ENCODE data around the gene GMDS.

GMDS gene

GRCh38 chr6:2237001-2237400, 8.4 kb downstream of the GMDS start:
- Histone ChIP-seq H3K27ac (peak overlapping the region; percentile 39 to 54), H3K36me3 (no peaks in the 10 kb centered on the region), H3K4me3 (no peak overlapping the region), H3K27me3 (no peaks in the 10 kb centered on the region), H3K4me1 (peaks cover 0 to 24% (median 4%) of the 10 kb centered on the region in 4 donors), H3K9me3 (no peaks in the 10 kb centered on the region)
- intact Hi-C loops (cut with DNase I; ENCODE audit: low total_unique reads): no loop called here
- no peak for TF ChIP-seq CTCF (IDR thresholded peaks at IDR 0.05)
- DNase-seq: no peak

DNA sequence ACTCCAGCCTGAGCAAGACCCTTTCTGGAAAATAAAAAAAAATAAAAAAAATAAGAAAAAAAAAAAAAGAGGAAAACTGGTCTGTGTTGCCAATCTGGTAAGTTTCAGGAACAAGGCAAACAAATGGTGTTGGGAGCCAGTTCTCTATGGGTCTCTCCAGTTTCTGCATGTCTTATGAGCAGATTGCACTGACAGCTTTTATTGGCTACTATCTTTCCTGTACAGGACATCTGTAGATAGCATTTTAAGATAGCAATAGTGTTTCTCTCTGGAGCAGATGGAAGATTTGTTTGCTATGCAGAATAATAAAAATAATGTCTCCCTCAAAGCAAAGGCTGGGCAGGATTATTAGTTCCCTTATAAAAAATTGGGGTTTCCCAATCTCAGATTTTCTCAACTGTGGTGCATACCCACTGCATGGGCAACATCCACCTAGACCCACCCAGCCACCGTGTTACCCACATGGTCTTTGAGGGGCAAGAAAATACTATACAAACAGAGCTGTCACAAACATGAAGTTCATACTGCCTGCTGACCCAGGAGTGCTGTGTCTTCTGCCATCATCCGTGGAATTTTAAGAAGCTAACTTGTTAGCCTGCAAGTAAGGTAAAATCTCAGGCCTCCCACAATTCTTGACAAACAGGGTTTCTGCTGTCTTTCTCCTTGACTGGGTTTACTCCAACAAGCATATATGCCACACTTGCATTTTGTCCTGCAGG, 9.5 kb downstream of the GMDS start:
- H3K4me3 ChIP-seq: no peak overlapping the region
- H3K9me3 ChIP-seq: no peaks in the 10 kb centered on the region
- DNase-seq: no peak
- intact Hi-C loops (cut with DNase I; ENCODE audit: low total_unique reads): no loop called here
- peak overlapping the region; percentile 13 to 54 for H3K27ac ChIP-seq
- peaks cover 0 to 34% (median 6%) of the 10 kb centered on the region in 4 donors for H3K4me1 ChIP-seq
- H3K27me3 ChIP-seq: no peaks in the 10 kb centered on the region
- no peak for TF ChIP-seq CTCF (IDR thresholded peaks at IDR 0.05)
- no peaks in the 10 kb centered on the region for H3K36me3 ChIP-seq

DNA sequence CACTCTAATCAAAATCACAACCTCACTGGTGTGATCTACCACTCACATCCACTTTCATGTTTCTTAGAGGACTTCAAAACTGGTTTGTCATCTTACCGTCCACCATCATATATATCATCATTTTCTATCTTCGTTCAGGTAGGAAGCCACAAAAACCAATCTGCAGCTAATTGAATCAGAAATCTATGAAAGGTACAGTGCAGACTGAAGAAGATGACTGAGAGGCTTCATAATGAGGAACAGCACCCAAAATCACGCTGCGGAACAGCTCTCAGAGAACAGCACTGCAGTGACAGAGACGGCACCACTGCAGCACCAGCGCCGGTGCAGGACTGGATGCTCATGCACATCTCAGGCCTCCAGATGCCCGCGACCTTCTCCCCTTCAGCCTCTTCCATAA, 13.0 kb downstream of the GMDS start:
- H3K27ac ChIP-seq: no peak overlapping the region
- peaks cover 0 to 44% (median 6%) of the 10 kb centered on the region in 4 donors for H3K4me1 ChIP-seq
- no peak overlapping the region for H3K4me3 ChIP-seq
- intact Hi-C loops (cut with DNase I; ENCODE audit: low total_unique reads): no loop called here
- no peaks in the 10 kb centered on the region for H3K27me3 ChIP-seq
- no peak for TF ChIP-seq CTCF (IDR thresholded peaks at IDR 0.05)
- H3K36me3 ChIP-seq: no peaks in the 10 kb centered on the region
- no peak for DNase-seq
- no peaks in the 10 kb centered on the region for H3K9me3 ChIP-seq

DNA sequence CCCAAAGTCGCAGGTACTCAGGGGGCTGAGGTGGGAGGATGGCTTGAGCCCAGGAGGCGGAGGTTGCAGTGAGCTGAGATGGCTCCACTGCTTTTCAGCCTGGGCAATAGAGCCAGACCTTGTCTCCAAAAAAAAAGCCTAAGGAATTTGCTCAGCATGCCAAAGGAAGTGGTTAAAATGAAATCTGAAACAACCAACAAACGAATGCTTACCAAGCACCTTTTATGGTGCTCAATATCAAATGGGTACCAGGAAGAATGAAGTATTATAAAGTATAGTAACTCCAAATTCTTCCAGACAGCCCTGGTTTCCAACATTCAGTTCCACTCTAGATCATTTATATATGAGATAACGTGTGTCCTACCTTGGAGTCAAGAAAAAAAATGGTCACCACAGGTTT, 14.0 kb downstream of the GMDS start:
- Histone ChIP-seq H3K36me3 (no peaks in the 10 kb centered on the region), H3K4me3 (no peak overlapping the region), H3K27me3 (no peaks in the 10 kb centered on the region), H3K9me3 (no peaks in the 10 kb centered on the region), H3K27ac (peak overlapping the region; percentile 20 to 48), H3K4me1 (peaks cover 0 to 34% (median 3%) of the 10 kb centered on the region in 4 donors)
- TF ChIP-seq CTCF (IDR thresholded peaks at IDR 0.05): no peak
- intact Hi-C loops (cut with DNase I; ENCODE audit: low total_unique reads): no loop called here
- DNase-seq: no peak

DNA sequence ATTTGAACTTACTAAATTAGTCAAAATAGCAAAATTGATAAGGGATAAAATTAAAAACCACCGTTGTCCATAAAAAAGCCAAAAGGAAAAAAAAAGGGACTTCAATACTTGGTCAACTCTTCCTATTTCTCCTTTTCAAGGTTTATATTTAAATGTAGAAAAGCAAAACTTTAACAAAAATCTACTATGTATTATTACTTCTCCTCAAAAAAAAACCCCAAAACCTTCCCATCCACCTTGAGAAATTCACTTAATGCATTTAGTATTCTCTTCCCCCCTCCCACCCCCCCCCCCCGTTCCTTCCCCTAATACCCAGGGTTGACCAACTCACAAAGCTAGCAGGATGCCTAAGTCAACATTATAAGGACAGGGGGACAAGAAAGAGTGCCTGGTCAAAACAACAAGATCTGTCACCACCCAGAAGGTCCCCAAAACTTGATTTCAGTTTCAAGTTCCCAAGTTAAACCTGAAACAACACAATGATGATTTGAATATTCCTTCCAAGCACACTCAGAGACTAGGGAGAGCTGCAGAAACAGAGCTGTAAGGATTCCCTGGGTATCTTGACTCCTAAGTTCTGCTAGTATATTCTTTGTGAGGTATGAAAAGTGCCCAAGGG, 14.6 kb downstream of the GMDS start:
- no peak for DNase-seq
- Histone ChIP-seq H3K27ac (peak overlapping the region; percentile 20 to 48), H3K4me1 (peaks cover 0 to 27% (median 3%) of the 10 kb centered on the region in 4 donors), H3K9me3 (no peaks in the 10 kb centered on the region), H3K4me3 (no peak overlapping the region), H3K36me3 (no peaks in the 10 kb centered on the region), H3K27me3 (no peaks in the 10 kb centered on the region)
- intact Hi-C loops (cut with DNase I; ENCODE audit: low total_unique reads): no loop called here
- no peak for TF ChIP-seq CTCF (IDR thresholded peaks at IDR 0.05)

All from tibial artery (tissue), 4 donors.